Right atrium auricular region (tissue), 2 donors: ENCODE measurements around the gene ANAPC10. TPM values are rescaled to one million over a fixed set of nuclear protein-coding genes. Genes with fewer than 3 reads are reported as not detected.

Experiments used
- DNase-seq: peaks from one replicate; pipeline ENCODE4 v3.0.0-alpha.2; 2019; ENCODE audit warnings: low spot score
- H3K27ac ChIP-seq, 2 donors: fragments of 200-600 bp; sonication (generic); 1 replicate in 1 of 2; 2 replicates in 1 of 2; pipeline ENCODE4 v1.5.1; 2016 to 2019
- H3K27me3 ChIP-seq, 2 donors: fragments of 200-600 bp; sonication (generic); one replicate each; pipeline versions ENCODE4 v1.5.1 to v1.6.0; 2017 to 2019
- H3K36me3 ChIP-seq: fragments of 200-600 bp; sonication (generic); one replicate; pipeline ENCODE4 v1.5.1; 2016
- H3K4me1 ChIP-seq, 2 donors: fragments of 200-600 bp; sonication (generic); one replicate each; pipeline versions ENCODE4 v1.5.1 to v1.6.0; 2017 to 2019
- H3K4me3 ChIP-seq, 2 donors: fragments of 200-600 bp; sonication (generic); 1 replicate in 1 of 2; 2 replicates in 1 of 2; pipeline ENCODE4 v1.5.1; 2017 to 2019; ENCODE audit warnings: mild to moderate bottlenecking in 1 of 2, moderate library complexity in 1 of 2
- H3K9me3 ChIP-seq, 2 donors: fragments of 200-600 bp; sonication (generic); one replicate each; pipeline ENCODE4 v1.5.1; 2019
- CTCF ChIP-seq, 2 donors: fragments of 200-600 bp; sonication (generic); IDR thresholded peaks; one replicate each; pipeline ENCODE4 v1.5.1; 2019; ENCODE audit warnings: antibody characterized with exemption in 2 of 2
- total RNA-seq, 2 donors: library from RNA; depleted of rRNA; stranded (reverse); fragments of >200 nt; gene quantifications; one replicate each; pipeline ENCODE4 v1.1.0, GENCODE V29; 2016

The ANAPC10 gene
- total RNA-seq, 2 donors from 2014 or later = 15.4 to 20.3 TPM

- no peak for DNase-seq
- no peak overlapping the region for H3K27ac ChIP-seq
- no peaks in the 10 kb centered on the region for H3K36me3 ChIP-seq
- H3K4me1 ChIP-seq = no peaks in the 10 kb centered on the region
- no peaks in the 10 kb centered on the region for H3K27me3 ChIP-seq
- no peak for TF ChIP-seq CTCF (IDR thresholded peaks at IDR 0.05)
- H3K9me3 ChIP-seq = no peaks in the 10 kb centered on the region
- H3K4me3 ChIP-seq = no peak overlapping the region
Observed at GRCh38 chr4:145083891-145084605, 13.9 kb downstream of the ANAPC10 start.

GRCh38 chr4:145081756-145082155 is 16.2 kb downstream of the ANAPC10 start:
- Histone ChIP-seq H3K4me1 (no peaks in the 10 kb centered on the region), H3K36me3 (no peaks in the 10 kb centered on the region), H3K9me3 (peaks cover 0 to 6% of the 10 kb centered on the region in 2 donors), H3K27me3 (no peaks in the 10 kb centered on the region), H3K27ac (no peak overlapping the region), H3K4me3 (no peak overlapping the region)
- TF ChIP-seq CTCF (IDR thresholded peaks at IDR 0.05) = no peak
- no peak for DNase-seq

- peaks cover 0 to 6% of the 10 kb centered on the region in 2 donors for H3K9me3 ChIP-seq
- no peak for DNase-seq
- no peak for TF ChIP-seq CTCF (IDR thresholded peaks at IDR 0.05)
- no peak overlapping the region for H3K4me3 ChIP-seq
- H3K27me3 ChIP-seq = no peaks in the 10 kb centered on the region
- H3K4me1 ChIP-seq = no peaks in the 10 kb centered on the region
- no peak overlapping the region for H3K27ac ChIP-seq
- H3K36me3 ChIP-seq = no peaks in the 10 kb centered on the region
Observed at GRCh38 chr4:145076469-145076855, 21.5 kb downstream of the ANAPC10 start.

- H3K4me3 ChIP-seq = no peak overlapping the region
- no peaks in the 10 kb centered on the region for H3K4me1 ChIP-seq
- no peak overlapping the region for H3K27ac ChIP-seq
- H3K27me3 ChIP-seq = no peaks in the 10 kb centered on the region
- H3K9me3 ChIP-seq = peaks cover 0 to 6% of the 10 kb centered on the region in 2 donors
- no peak for TF ChIP-seq CTCF (IDR thresholded peaks at IDR 0.05)
- no peaks in the 10 kb centered on the region for H3K36me3 ChIP-seq
- DNase-seq = no peak
Observed at GRCh38 chr4:145075742-145076468, 22.1 kb downstream of the ANAPC10 start.

GRCh38 chr4:145071560-145071959 is 26.4 kb downstream of the ANAPC10 start:
- no peak for DNase-seq

More at GRCh38 chr4:145071560-145071959, 26.4 kb downstream of the ANAPC10 start:
- TF ChIP-seq CTCF (IDR thresholded peaks at IDR 0.05) = no peak
- Histone ChIP-seq H3K9me3 (no peaks in the 10 kb centered on the region), H3K27ac (no peak overlapping the region), H3K36me3 (no peaks in the 10 kb centered on the region), H3K4me3 (no peak overlapping the region), H3K27me3 (no peaks in the 10 kb centered on the region), H3K4me1 (no peaks in the 10 kb centered on the region)
